Endothelial cell of umbilical vein (primary cell): ENCODE data around the gene AKT3. TPM values are rescaled to one million over a fixed set of nuclear protein-coding genes. Genes with fewer than 3 reads are reported as not detected.
A peak's percentile ranks its signal among the peaks of the same experiment; 100 is the strongest.

ENCODE experiments used
- BruUV-seq: library from RNA; stranded (reverse); fragments of 400-500 nt; replicated peaks from 2 replicates; lab custom pipeline; 2021; lab: Mats Ljungman, UMichigan
- CTCF ChIA-PET: fragments of 300-600, 350-600 bp; sonication (Branson Sonifier 250); formaldehyde crosslinking; loops from one replicate; lab custom pipeline; 2021; ENCODE audit warnings: antibody characterized with exemption, inconsistent platforms; lab: Charles Lee
- POLR2A ChIA-PET: fragments of 300-600, 350-600 bp; sonication (Branson Sonifier 250); formaldehyde crosslinking; loops from one replicate; lab custom pipeline; 2021; ENCODE audit warnings: antibody characterized with exemption, inconsistent platforms; lab: Charles Lee
- DNase-seq: peaks from one replicate; pipeline ENCODE4 v3.0.0-alpha.2; 2011; ENCODE audit warnings: low read depth, low spot score
- FAIRE-seq: peaks from 2 replicates; lab custom pipeline; 2011; peaks lifted over from hg19 to GRCh38; lab: Jason Lieb, UNC
- H2AFZ ChIP-seq: 2 replicates; pipeline ENCODE4 v1.6.0; 2012; ENCODE audit warnings: low read depth, low read length, control low read depth, inconsistent platforms
- H3K27ac ChIP-seq: 2 replicates; pipeline ENCODE4 v1.5.1; 2011; ENCODE audit warnings: low read depth, mild to moderate bottlenecking, control low read depth, low read length, moderate library complexity; ENCODE audit not compliant: insufficient read depth
- H3K27me3 ChIP-seq, 2 experiments: 2 replicates each; pipeline versions ENCODE4 v1.6.0 to v1.6.1; 2011; ENCODE audit warnings: low read length in 2 of 2, mixed read lengths in 1 of 2; ENCODE audit not compliant: control insufficient read depth in 2 of 2, insufficient read depth in 2 of 2
- H3K36me3 ChIP-seq, 2 experiments: 2 replicates in 1 of 2; 3 replicates in 1 of 2; pipeline ENCODE4 v1.5.1; 2011; ENCODE audit warnings: low read length in 2 of 2, mild to moderate bottlenecking in 1 of 2, moderate library complexity in 1 of 2; ENCODE audit not compliant: control insufficient read depth in 2 of 2, insufficient read depth in 2 of 2; ENCODE audit errors: extremely low read depth in 1 of 2
- H3K4me1 ChIP-seq: 3 replicates; pipeline ENCODE4 v1.5.1; 2011; ENCODE audit warnings: mild to moderate bottlenecking, low read length; ENCODE audit not compliant: control insufficient read depth, insufficient read depth; ENCODE audit errors: extremely low read depth
- H3K4me2 ChIP-seq: 2 replicates; pipeline ENCODE4 v1.6.1; 2011; ENCODE audit warnings: low read length, control low read depth, mixed read lengths; ENCODE audit not compliant: insufficient read depth
- H3K4me3 ChIP-seq, 3 experiments: fragments of 200-600 bp in 1 of 3; sonication (generic), shearing (Covaris generic) in 1 of 3; replicated peaks in 1 of 3; 2 replicates each; pipeline ENCODE4 v1.5.1; 2011 to 2016; ENCODE audit warnings: control low read depth in 3 of 3, low read length in 3 of 3, mild to moderate bottlenecking in 2 of 3, inconsistent platforms in 1 of 3, low read depth in 1 of 3, moderate library complexity in 1 of 3; ENCODE audit not compliant: insufficient read depth in 1 of 3
- H3K79me2 ChIP-seq: 2 replicates; pipeline ENCODE4 v1.6.0; 2012; ENCODE audit warnings: low read length, inconsistent platforms; ENCODE audit not compliant: control insufficient read depth, insufficient read depth
- H3K9ac ChIP-seq: replicated peaks from 2 replicates; pipeline ENCODE3; 2011; ENCODE audit warnings: low read length, control low read depth; ENCODE audit not compliant: insufficient read depth; ENCODE audit errors: extremely low read depth
- H3K9me1 ChIP-seq: replicated peaks from 3 replicates; pipeline ENCODE4 v1.6.0; 2011; ENCODE audit warnings: mild to moderate bottlenecking, low read length; ENCODE audit not compliant: control insufficient read depth, insufficient read depth; ENCODE audit errors: extremely low read depth
- H3K9me3 ChIP-seq: replicated peaks from 2 replicates; pipeline ENCODE4 v1.5.1; 2012; ENCODE audit warnings: low read length, inconsistent platforms; ENCODE audit not compliant: control insufficient read depth, insufficient read depth
- H4K20me1 ChIP-seq: replicated peaks from 2 replicates; pipeline ENCODE3; 2011; ENCODE audit warnings: mild to moderate bottlenecking, low read length; ENCODE audit not compliant: control insufficient read depth, insufficient read depth; ENCODE audit errors: extremely low read depth
- EZH2 ChIP-seq: IDR thresholded peaks from 2 replicates; pipeline ENCODE4 v1.6.1; 2012; ENCODE audit warnings: borderline replicate concordance, low read depth, mild to moderate bottlenecking, moderate library complexity, low read length, inconsistent platforms; ENCODE audit not compliant: severe bottlenecking
- FOS ChIP-seq: IDR thresholded peaks from 2 replicates; pipeline ENCODE4 v1.6.1; 2011; ENCODE audit warnings: mild to moderate bottlenecking, low read length, moderate library complexity, borderline replicate concordance; ENCODE audit not compliant: insufficient read depth
- GATA2 ChIP-seq: IDR thresholded peaks from 2 replicates; pipeline ENCODE4 v1.7.0; 2011; ENCODE audit warnings: low read depth, mild to moderate bottlenecking, moderate library complexity, mixed read lengths, low read length; ENCODE audit not compliant: insufficient read length, insufficient read depth
- JUN ChIP-seq: IDR thresholded peaks from 2 replicates; pipeline ENCODE4 v1.6.1; 2011; ENCODE audit warnings: borderline replicate concordance, low read depth; ENCODE audit not compliant: insufficient read length, insufficient read depth
- MYC ChIP-seq: IDR thresholded peaks from one replicate; pipeline ENCODE4 v1.6.1; 2011; ENCODE audit warnings: mild to moderate bottlenecking, low read depth, low read length
- POLR2A ChIP-seq: IDR thresholded peaks from 2 replicates; pipeline ENCODE4 v1.6.1; 2012; ENCODE audit warnings: low read depth, mild to moderate bottlenecking, control low read depth, low read length
- POLR2AphosphoS5 ChIP-seq: IDR thresholded peaks from 2 replicates; pipeline ENCODE4 v1.6.1; 2012; ENCODE audit warnings: low read depth, mild to moderate bottlenecking, control low read depth, low read length, moderate library complexity; ENCODE audit not compliant: insufficient read depth
- dilution Hi-C: fragments of 300-500 bp; cut with MboI; formaldehyde crosslinking; loops from one replicate; pipeline ENCODE4 v1.15.0; 2019; ENCODE audit warnings: low sequenced_read_pairs; ENCODE audit not compliant: extremely low pct_ligation_motif_present
- intact Hi-C: fragments of 100-400 bp; cut with micrococcal nuclease; formaldehyde crosslinking; loops from one replicate; pipeline ENCODE4 v1.10.0; 2022
- polyA plus RNA-seq, 4 experiments: library from polyadenylated mRNA; depleted of rRNA in 3 of 4; stranded (reverse) in 3 of 4; unstranded in 1 of 4; fragments of >200 nt; gene quantifications; 2 replicates each; pipeline versions ENCODE4 v1.2.1 to v1.2.3, GENCODE V29; 2011 to 2012; ENCODE audit warnings: missing spikeins in 1 of 4
- total RNA-seq: library from RNA; stranded (reverse); gene quantifications from 2 replicates; pipeline ENCODE4 v1.2.3, GENCODE V29; 2021
- TF ChIP-seq, protein P1 (sequence below), 2 donors: IDR thresholded peaks; 1 replicate in 1 of 2; 2 replicates in 1 of 2; pipeline ENCODE4 v1.5.1; 2011; ENCODE audit warnings: low read length in 2 of 2, mild to moderate bottlenecking in 2 of 2, moderate library complexity in 2 of 2, control low read depth in 1 of 2, inconsistent platforms in 1 of 2, low read depth in 1 of 2; ENCODE audit not compliant: insufficient read depth in 1 of 2; ENCODE audit errors: extremely low read depth in 1 of 2
- TF ChIP-seq, protein P2 (sequence below): IDR thresholded peaks from 2 replicates; pipeline ENCODE4 v1.6.1; 2011; ENCODE audit not compliant: insufficient read depth, insufficient read length

Gene AKT3
- total and polyA plus RNA-seq, 2 donors (not counting 3 experiments of a cell fraction or from before 2014, with no cell fraction given): 20.6 to 97.1 TPM

DNA sequence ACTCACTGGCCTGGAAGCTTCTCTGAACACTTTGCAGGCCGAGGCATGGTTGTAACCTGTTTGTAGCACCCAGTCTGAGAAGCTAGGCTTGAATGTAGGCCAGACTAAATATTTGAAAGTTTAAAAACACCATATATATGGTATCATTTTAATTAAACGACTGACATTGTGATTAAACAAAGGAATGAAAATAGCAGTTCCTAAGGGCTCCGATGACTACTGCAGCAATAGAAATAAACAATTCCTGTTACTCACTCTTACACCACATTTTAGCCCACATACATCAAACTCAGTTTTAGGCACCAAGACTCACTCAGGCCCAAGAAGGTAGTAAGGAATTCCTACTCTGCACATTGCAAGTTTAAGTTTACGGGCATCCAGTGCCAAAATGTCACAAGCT lies 281.2 kb downstream of the AKT3 start:
- Histone ChIP-seq H3K79me2 (no peaks in the 10 kb centered on the region), H4K20me1 (no peaks in the 10 kb centered on the region), H3K4me3 (no peak overlapping the region), H3K27me3 (no peaks in the 10 kb centered on the region), H3K4me1 (peaks cover 3% of the 10 kb centered on the region), H3K36me3 (peaks cover 0 to under 1% of the 10 kb centered on the region in 2 experiments), H2AFZ (no peak overlapping the region), H3K9ac (no peak overlapping the region), H3K9me1 (no peaks in the 10 kb centered on the region), H3K4me2 (no peak overlapping the region), H3K9me3 (no peaks in the 10 kb centered on the region), H3K27ac (no peak overlapping the region)
- no TSS peak for BruUV-seq
- intact Hi-C loops: loop anchor here (1.0 kb wide), 1 partner anchor 27 kb away; no protein-coding TSS in a partner anchor
- FAIRE-seq (peak; percentile 53), DNase-seq (peak; percentile 69)
- ChIA-PET POLR2A (no interaction called here), CTCF (interaction anchor here (1.3 kb wide), 1 partner anchor 225 kb away, joined by 3 read pairs; no protein-coding TSS in a partner anchor)
- TF ChIP-seq, protein P1, sequence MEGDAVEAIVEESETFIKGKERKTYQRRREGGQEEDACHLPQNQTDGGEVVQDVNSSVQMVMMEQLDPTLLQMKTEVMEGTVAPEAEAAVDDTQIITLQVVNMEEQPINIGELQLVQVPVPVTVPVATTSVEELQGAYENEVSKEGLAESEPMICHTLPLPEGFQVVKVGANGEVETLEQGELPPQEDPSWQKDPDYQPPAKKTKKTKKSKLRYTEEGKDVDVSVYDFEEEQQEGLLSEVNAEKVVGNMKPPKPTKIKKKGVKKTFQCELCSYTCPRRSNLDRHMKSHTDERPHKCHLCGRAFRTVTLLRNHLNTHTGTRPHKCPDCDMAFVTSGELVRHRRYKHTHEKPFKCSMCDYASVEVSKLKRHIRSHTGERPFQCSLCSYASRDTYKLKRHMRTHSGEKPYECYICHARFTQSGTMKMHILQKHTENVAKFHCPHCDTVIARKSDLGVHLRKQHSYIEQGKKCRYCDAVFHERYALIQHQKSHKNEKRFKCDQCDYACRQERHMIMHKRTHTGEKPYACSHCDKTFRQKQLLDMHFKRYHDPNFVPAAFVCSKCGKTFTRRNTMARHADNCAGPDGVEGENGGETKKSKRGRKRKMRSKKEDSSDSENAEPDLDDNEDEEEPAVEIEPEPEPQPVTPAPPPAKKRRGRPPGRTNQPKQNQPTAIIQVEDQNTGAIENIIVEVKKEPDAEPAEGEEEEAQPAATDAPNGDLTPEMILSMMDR (IDR thresholded peaks at IDR 0.05; ENCODE audit: extremely low read depth in 1 of 2, insufficient read depth in 1 of 2, low read depth in 1 of 2, low read length in 2 of 2): no peak
- TF ChIP-seq POLR2A (no peak), POLR2AphosphoS5 (no peak), MYC (no peak), EZH2 (no peak)
- dilution Hi-C loops: no loop called here

DNA sequence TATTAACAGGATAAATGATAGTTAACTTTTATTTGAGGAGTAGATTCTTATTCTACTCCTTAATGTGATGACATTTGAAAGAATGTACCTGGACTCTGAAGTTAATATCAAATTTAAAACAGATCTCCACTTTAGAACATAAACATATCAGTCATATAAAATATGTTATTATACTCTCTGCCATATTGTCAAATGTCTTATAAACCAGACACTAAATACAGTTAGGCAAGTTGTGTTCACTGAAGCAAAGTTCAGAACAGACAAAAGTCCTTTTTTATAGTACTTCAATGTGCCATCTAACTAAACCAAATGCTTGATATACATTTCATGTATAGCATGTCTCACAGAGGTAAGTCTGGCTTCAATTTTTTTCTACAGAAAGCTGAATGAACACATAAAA lies 285.2 kb downstream of the AKT3 start:
- dilution Hi-C loops: no loop called here
- Histone ChIP-seq H3K79me2 (no peaks in the 10 kb centered on the region), H2AFZ (no peak overlapping the region), H3K27ac (no peak overlapping the region), H4K20me1 (no peaks in the 10 kb centered on the region), H3K4me3 (no peak overlapping the region), H3K9ac (no peak overlapping the region), H3K27me3 (no peaks in the 10 kb centered on the region), H3K9me3 (no peaks in the 10 kb centered on the region), H3K36me3 (peaks cover 6 to 9% of the 10 kb centered on the region in 2 experiments), H3K4me2 (no peak overlapping the region), H3K4me1 (no peaks in the 10 kb centered on the region), H3K9me1 (no peaks in the 10 kb centered on the region)
- no TSS peak for BruUV-seq
- no peak for FAIRE-seq
- intact Hi-C loops: no loop called here
- POLR2A ChIA-PET: no interaction called here
- CTCF ChIA-PET: no interaction called here
- no peak for TF ChIP-seq MYC
- TF ChIP-seq JUN: no peak
- no peak for TF ChIP-seq EZH2
- TF ChIP-seq GATA2: no peak
- TF ChIP-seq POLR2AphosphoS5: no peak
- TF ChIP-seq, protein P2, sequence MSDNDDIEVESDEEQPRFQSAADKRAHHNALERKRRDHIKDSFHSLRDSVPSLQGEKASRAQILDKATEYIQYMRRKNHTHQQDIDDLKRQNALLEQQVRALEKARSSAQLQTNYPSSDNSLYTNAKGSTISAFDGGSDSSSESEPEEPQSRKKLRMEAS: no peak
- no peak for TF ChIP-seq POLR2A
- TF ChIP-seq, protein P1 (IDR thresholded peaks at IDR 0.05; ENCODE audit: extremely low read depth in 1 of 2, insufficient read depth in 1 of 2, low read depth in 1 of 2, low read length in 2 of 2): no peak
- TF ChIP-seq FOS: no peak
- DNase-seq: no peak
